Breast epithelium (tissue), 3 donors: ENCODE results near the gene TPSB2.

Experiments used
- CTCF ChIP-seq, 3 donors: fragments of 450-650 bp; IDR thresholded peaks; one replicate each; pipeline ENCODE4 v1.5.1; 2016 to 2017; ENCODE audit warnings: antibody characterized with exemption in 3 of 3, mild to moderate bottlenecking in 3 of 3, moderate library complexity in 3 of 3
- POLR2A ChIP-seq: fragments of 450-650 bp; IDR thresholded peaks from one replicate; pipeline ENCODE4 v1.6.1; 2016; ENCODE audit warnings: antibody characterized with exemption, mild to moderate bottlenecking, moderate library complexity
- POLR2AphosphoS5 ChIP-seq, 3 donors: sonication (generic); formaldehyde crosslinking; IDR thresholded peaks; one replicate each; pipeline ENCODE4 v1.6.1; 2017; ENCODE audit warnings: antibody characterized with exemption in 3 of 3

- TF ChIP-seq CTCF (IDR thresholded peaks at IDR 0.05), result no peak
- TF ChIP-seq POLR2A, result no peak
- TF ChIP-seq POLR2AphosphoS5 (IDR thresholded peaks at IDR 0.05), result no peak
Measured at GRCh38 chr16:1258906-1259759, 29.1 kb upstream of the TPSB2 start.
